GM23248 (cell line): ENCODE results near the gene DDX17.

Source experiments
- EZH2 ChIP-seq: fragments of 200-600 bp; sonication (generic); IDR thresholded peaks from 2 replicates; pipeline ENCODE4 v1.6.1; 2018; ENCODE audit warnings: antibody characterized with exemption, mild to moderate bottlenecking; ENCODE audit not compliant: insufficient read depth, poor library complexity, severe bottlenecking
- EZH2phosphoT487 ChIP-seq: fragments of 200-600 bp; sonication (generic); IDR thresholded peaks from 2 replicates; pipeline ENCODE4 v1.6.1; 2018; ENCODE audit warnings: antibody characterized with exemption, moderate library complexity, mild to moderate bottlenecking, low read depth; ENCODE audit not compliant: insufficient read depth

DNA sequence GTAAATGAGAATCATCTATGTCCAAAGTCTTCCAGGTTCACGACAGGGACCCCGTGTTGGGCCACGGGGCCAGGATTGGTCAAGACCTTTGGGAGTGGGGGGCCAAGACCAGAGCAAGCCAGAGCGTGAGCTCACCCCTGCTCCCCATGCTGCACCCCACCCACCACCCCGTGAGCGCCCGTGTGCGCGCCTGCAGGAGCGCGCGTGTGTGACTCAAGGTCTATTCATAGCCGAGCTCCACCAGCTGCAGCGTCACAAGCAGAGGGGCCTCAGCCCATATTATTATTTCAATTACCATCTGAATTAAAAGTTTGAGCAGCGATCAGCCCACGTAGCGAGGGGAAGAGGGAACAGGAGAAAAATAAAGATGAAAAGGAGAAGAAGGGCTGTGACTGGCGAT is 56.3 kb downstream of the DDX17 start:
- no peak for TF ChIP-seq EZH2
- TF ChIP-seq EZH2phosphoT487 = no peak
